Limb (tissue), 2 donors: Measurements from ENCODE around the gene HIP1.
"Not testable (repeated sequence)": the region's sequence is repeated elsewhere in the genome, so short reads cannot be mapped to it uniquely, and the experiment has no call there.

Source experiments
- DNase-seq, 2 donors: peaks; one replicate each; pipeline ENCODE4 v3.0.0-alpha.2; 2016; ENCODE audit errors: extremely low spot score in 2 of 2

Gene HIP1

GRCh38 chr7:75738604-75738974 is at the start of gene HIP1:
Gene HIP1, minus strand, starts transcription at chr7:75738941. Its CDS starts 21 bp downstream, at chr7:75738920.
- DNase-seq = no peak

- not testable (repeated sequence) for DNase-seq
Observed at GRCh38 chr7:75788154-75788847, 49.6 kb upstream of the HIP1 start.

- not testable (repeated sequence) for DNase-seq
Observed at GRCh38 chr7:75783058-75783457, 44.3 kb upstream of the HIP1 start.

GRCh38 chr7:75780647-75781273 is 42.0 kb upstream of the HIP1 start:
- DNase-seq = not testable (repeated sequence)

GRCh38 chr7:75779516-75779915 is 40.8 kb upstream of the HIP1 start:
- DNase-seq = not testable (repeated sequence)

GRCh38 chr7:75779035-75779434 is 40.3 kb upstream of the HIP1 start:
- DNase-seq = not testable (repeated sequence)

GRCh38 chr7:75776295-75776971 is 37.7 kb upstream of the HIP1 start:
- no peak for DNase-seq

GRCh38 chr7:75773958-75774357 is 35.2 kb upstream of the HIP1 start:
- not testable (repeated sequence) for DNase-seq

- no peak for DNase-seq
Observed at GRCh38 chr7:75772081-75773077, 33.6 kb upstream of the HIP1 start, which contains the start of gene CCL26. Gene CCL26, minus strand, starts transcription at chr7:75772211. Its CDS starts 35 bp downstream, at chr7:75772176.

GRCh38 chr7:75771224-75771623 is 32.5 kb upstream of the HIP1 start:
- no peak for DNase-seq

- DNase-seq = peak in 1 of 2 donors; percentile 89
Observed at GRCh38 chr7:75762350-75762917, 23.7 kb upstream of the HIP1 start.

GRCh38 chr7:75761801-75762200 is 23.1 kb upstream of the HIP1 start:
- not testable (repeated sequence) for DNase-seq

- DNase-seq = no peak
Observed at GRCh38 chr7:75758491-75758890, 19.8 kb upstream of the HIP1 start.

- no peak for DNase-seq
Observed at GRCh38 chr7:75757860-75758259, 19.1 kb upstream of the HIP1 start.

GRCh38 chr7:75756991-75757676 is 18.4 kb upstream of the HIP1 start:
- no peak for DNase-seq

GRCh38 chr7:75756206-75756990 is 17.7 kb upstream of the HIP1 start:
- no peak for DNase-seq

GRCh38 chr7:75743455-75743859 is 4.7 kb upstream of the HIP1 start:
- no peak for DNase-seq

- no peak for DNase-seq
Observed at GRCh38 chr7:75740846-75741497, 2.2 kb upstream of the HIP1 start.
